NAMALWA (cell line): ENCODE measurements around the gene UBE2R2.
"Not testable (repeated sequence)": the region's sequence is repeated elsewhere in the genome, so short reads cannot be mapped to it uniquely, and the experiment has no call there.

Experiments used
- DNase-seq: peaks from one replicate; pipeline ENCODE4 v3.0.0-alpha.2; 2015; ENCODE audit warnings: low spot score

Gene UBE2R2

GRCh38 chr9:33927694-33928093 lies 110.7 kb downstream of the UBE2R2 start:
- no peak for DNase-seq

- no peak for DNase-seq
Observed at GRCh38 chr9:33931326-33931725, 114.4 kb downstream of the UBE2R2 start.

GRCh38 chr9:33932078-33932807 lies 115.3 kb downstream of the UBE2R2 start:
- no peak for DNase-seq

GRCh38 chr9:33934188-33934878 lies 117.4 kb downstream of the UBE2R2 start:
- DNase-seq, result no peak

GRCh38 chr9:33939924-33940874 lies 123.2 kb downstream of the UBE2R2 start:
- no peak for DNase-seq

GRCh38 chr9:33942471-33943083 lies 125.6 kb downstream of the UBE2R2 start:
- DNase-seq, result no peak

GRCh38 chr9:33943389-33943788 lies 126.4 kb downstream of the UBE2R2 start:
- DNase-seq, result no peak

GRCh38 chr9:33946779-33947535 lies 130.0 kb downstream of the UBE2R2 start:
- no peak for DNase-seq

GRCh38 chr9:33950371-33950770 lies 133.4 kb downstream of the UBE2R2 start:
- DNase-seq, result no peak

- DNase-seq, result no peak
Observed at GRCh38 chr9:33952066-33952465, 135.1 kb downstream of the UBE2R2 start.

GRCh38 chr9:33956544-33956943 lies 139.6 kb downstream of the UBE2R2 start:
- DNase-seq, result no peak

- DNase-seq, result no peak
Observed at GRCh38 chr9:33959725-33960124, 142.8 kb downstream of the UBE2R2 start.

- DNase-seq, result not testable (repeated sequence)
Observed at GRCh38 chr9:33962468-33962867, 145.5 kb downstream of the UBE2R2 start.

GRCh38 chr9:33964086-33964768 lies 147.3 kb downstream of the UBE2R2 start:
- no peak for DNase-seq
